Fibroblast of villous mesenchyme (primary cell): Measurements from ENCODE around the gene RPL31. TPM values are rescaled to one million over a fixed set of nuclear protein-coding genes. Genes with fewer than 3 reads are reported as not detected.

Source experiments
- DNase-seq: peaks from one replicate; pipeline ENCODE4 v3.0.0-alpha.2; 2010; ENCODE audit warnings: low read depth
- H3K4me3 ChIP-seq: 2 replicates; pipeline ENCODE4 v1.5.1; 2011; ENCODE audit warnings: low read depth, mild to moderate bottlenecking, low read length
- CTCF ChIP-seq: IDR thresholded peaks from 2 replicates; pipeline ENCODE4 v1.5.1; 2012; ENCODE audit warnings: low read depth, mild to moderate bottlenecking, low read length; ENCODE audit not compliant: insufficient read depth
- total RNA-seq: library from RNA; depleted of rRNA; stranded (reverse); fragments of >200 nt; gene quantifications from 2 replicates; pipeline ENCODE4 v1.2.3, GENCODE V29; 2012

RPL31 gene
- total RNA-seq, 1 donor, result 815 TPM

- TF ChIP-seq CTCF, result no peak
- no peak overlapping the region for H3K4me3 ChIP-seq
- DNase-seq, result no peak
Measured at GRCh38 chr2:100964681-100965169, 37.4 kb upstream of the RPL31 start.

- TF ChIP-seq CTCF, result no peak
- DNase-seq, result no peak
- no peak overlapping the region for H3K4me3 ChIP-seq
Measured at GRCh38 chr2:100965596-100965995, 36.5 kb upstream of the RPL31 start.

GRCh38 chr2:100967716-100968115, 34.4 kb upstream of the RPL31 start:
- no peak for TF ChIP-seq CTCF
- no peak overlapping the region for H3K4me3 ChIP-seq
- no peak for DNase-seq

GRCh38 chr2:100968146-100969145, 33.6 kb upstream of the RPL31 start:
- DNase-seq, result no peak
- no peak for TF ChIP-seq CTCF
- H3K4me3 ChIP-seq, result no peak overlapping the region

GRCh38 chr2:100969998-100970397, 32.1 kb upstream of the RPL31 start:
- TF ChIP-seq CTCF, result no peak
- H3K4me3 ChIP-seq, result no peak overlapping the region
- DNase-seq, result no peak

- DNase-seq, result no peak
- no peak for TF ChIP-seq CTCF
- no peak overlapping the region for H3K4me3 ChIP-seq
Measured at GRCh38 chr2:100971221-100971620, 30.9 kb upstream of the RPL31 start.
